ENCODE results near the gene KPNA3.

DNA sequence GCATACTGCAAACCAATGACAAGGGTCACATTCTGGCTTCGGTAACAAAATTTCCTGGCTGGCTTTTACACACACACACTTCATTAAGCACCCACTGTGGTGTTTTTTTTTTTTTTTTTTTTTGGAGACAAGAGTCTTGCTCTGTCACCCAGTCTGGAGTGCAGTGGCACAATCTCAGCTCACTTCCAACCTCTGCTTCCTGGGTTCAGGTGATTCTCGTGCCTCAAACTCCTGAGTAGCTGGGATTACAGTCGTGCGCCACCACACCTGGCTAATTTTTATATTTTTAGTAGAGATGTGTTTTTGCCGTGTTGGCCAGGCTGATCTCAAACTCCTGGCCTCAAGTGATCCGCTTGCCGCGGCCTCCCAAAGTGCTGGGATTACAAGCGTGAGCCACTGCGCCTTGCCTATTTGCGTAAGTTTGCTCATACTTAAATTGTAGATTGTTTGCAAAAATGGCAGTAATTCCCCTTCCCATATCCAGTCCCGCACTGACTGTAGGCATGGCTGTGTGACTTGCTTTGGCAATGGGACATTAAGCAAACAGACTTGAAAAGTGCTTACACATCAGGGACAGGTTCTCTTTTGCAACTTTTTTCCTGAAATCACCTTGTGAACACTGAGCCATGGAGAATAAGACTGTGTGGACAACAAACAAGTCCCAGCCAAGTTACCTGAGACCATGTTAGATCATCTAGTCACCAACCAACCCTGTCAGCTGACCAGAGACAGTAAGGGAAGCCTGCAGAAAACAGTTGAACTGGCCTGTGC, 59.1 kb downstream of the KPNA3 start:
- TF ChIP-seq POLR2AphosphoS5 (IDR thresholded peaks at IDR 0.05; ENCODE audit: low read depth), result no peak
- TF ChIP-seq, protein P1, sequence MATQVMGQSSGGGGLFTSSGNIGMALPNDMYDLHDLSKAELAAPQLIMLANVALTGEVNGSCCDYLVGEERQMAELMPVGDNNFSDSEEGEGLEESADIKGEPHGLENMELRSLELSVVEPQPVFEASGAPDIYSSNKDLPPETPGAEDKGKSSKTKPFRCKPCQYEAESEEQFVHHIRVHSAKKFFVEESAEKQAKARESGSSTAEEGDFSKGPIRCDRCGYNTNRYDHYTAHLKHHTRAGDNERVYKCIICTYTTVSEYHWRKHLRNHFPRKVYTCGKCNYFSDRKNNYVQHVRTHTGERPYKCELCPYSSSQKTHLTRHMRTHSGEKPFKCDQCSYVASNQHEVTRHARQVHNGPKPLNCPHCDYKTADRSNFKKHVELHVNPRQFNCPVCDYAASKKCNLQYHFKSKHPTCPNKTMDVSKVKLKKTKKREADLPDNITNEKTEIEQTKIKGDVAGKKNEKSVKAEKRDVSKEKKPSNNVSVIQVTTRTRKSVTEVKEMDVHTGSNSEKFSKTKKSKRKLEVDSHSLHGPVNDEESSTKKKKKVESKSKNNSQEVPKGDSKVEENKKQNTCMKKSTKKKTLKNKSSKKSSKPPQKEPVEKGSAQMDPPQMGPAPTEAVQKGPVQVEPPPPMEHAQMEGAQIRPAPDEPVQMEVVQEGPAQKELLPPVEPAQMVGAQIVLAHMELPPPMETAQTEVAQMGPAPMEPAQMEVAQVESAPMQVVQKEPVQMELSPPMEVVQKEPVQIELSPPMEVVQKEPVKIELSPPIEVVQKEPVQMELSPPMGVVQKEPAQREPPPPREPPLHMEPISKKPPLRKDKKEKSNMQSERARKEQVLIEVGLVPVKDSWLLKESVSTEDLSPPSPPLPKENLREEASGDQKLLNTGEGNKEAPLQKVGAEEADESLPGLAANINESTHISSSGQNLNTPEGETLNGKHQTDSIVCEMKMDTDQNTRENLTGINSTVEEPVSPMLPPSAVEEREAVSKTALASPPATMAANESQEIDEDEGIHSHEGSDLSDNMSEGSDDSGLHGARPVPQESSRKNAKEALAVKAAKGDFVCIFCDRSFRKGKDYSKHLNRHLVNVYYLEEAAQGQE (IDR thresholded peaks at IDR 0.05; ENCODE audit: unreplicated experiment), result no peak
- TF ChIP-seq, protein P2, sequence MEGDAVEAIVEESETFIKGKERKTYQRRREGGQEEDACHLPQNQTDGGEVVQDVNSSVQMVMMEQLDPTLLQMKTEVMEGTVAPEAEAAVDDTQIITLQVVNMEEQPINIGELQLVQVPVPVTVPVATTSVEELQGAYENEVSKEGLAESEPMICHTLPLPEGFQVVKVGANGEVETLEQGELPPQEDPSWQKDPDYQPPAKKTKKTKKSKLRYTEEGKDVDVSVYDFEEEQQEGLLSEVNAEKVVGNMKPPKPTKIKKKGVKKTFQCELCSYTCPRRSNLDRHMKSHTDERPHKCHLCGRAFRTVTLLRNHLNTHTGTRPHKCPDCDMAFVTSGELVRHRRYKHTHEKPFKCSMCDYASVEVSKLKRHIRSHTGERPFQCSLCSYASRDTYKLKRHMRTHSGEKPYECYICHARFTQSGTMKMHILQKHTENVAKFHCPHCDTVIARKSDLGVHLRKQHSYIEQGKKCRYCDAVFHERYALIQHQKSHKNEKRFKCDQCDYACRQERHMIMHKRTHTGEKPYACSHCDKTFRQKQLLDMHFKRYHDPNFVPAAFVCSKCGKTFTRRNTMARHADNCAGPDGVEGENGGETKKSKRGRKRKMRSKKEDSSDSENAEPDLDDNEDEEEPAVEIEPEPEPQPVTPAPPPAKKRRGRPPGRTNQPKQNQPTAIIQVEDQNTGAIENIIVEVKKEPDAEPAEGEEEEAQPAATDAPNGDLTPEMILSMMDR (conservative IDR thresholded peaks at IDR 0.05; ENCODE audit: low read depth in 2 of 2), result no peak

All from GM23338 (cell line).